ENCODE measurements around the gene ACP4.
A peak's percentile ranks its signal among the peaks of the same experiment; 100 is the strongest.

ACP4 gene

GRCh38 chr19:50822661-50823208 is 32.5 kb downstream of the ACP4 start:
- Mint-ChIP-seq H3K4me1 (peaks cover 13% of the 10 kb centered on the region), H3K27me3 (peaks cover 80% of the 10 kb centered on the region), H3K4me3 (no peak overlapping the region), H3K27ac (ENCODE audit: low read depth) (no peak overlapping the region), H3K36me3 (ENCODE audit: insufficient read depth) (no peaks in the 10 kb centered on the region), H3K9me3 (no peaks in the 10 kb centered on the region)
- no peak for DNase-seq (ENCODE audit: low spot score in 2 of 2)
- no peak for ATAC-seq (replicated peaks; ENCODE audit: extremely low read depth, poor library complexity, severe bottlenecking)

- ATAC-seq (replicated peaks; ENCODE audit: extremely low read depth, poor library complexity, severe bottlenecking) = no peak
- no peak within 1 kb of the TSS for H3K4me3 Mint-ChIP-seq
- H3K27me3 Mint-ChIP-seq = peaks cover 77% of the 10 kb centered on the region
- H3K36me3 Mint-ChIP-seq (ENCODE audit: insufficient read depth) = no peaks in the 10 kb centered on the region
- H3K27ac Mint-ChIP-seq (ENCODE audit: low read depth) = no peak within 1 kb of the TSS
- DNase-seq (ENCODE audit: low spot score in 2 of 2) = no peak
- H3K4me1 Mint-ChIP-seq = peaks cover 12% of the 10 kb centered on the region
- no peaks in the 10 kb centered on the region for H3K9me3 Mint-ChIP-seq
Measured at GRCh38 chr19:50823389-50824042, 33.3 kb downstream of the ACP4 start, which contains the start of gene KLK1. Gene KLK1 (minus strand): TSS chr19:50823787. CDS start chr19:50823748, 39 bp downstream.

- Mint-ChIP-seq H3K4me3 (no peak overlapping the region), H3K27me3 (peaks cover 57% of the 10 kb centered on the region), H3K9me3 (no peaks in the 10 kb centered on the region), H3K4me1 (no peaks in the 10 kb centered on the region), H3K27ac (ENCODE audit: low read depth) (no peak overlapping the region), H3K36me3 (ENCODE audit: insufficient read depth) (no peaks in the 10 kb centered on the region)
- no peak for ATAC-seq (replicated peaks; ENCODE audit: extremely low read depth, poor library complexity, severe bottlenecking)
- no peak for DNase-seq (ENCODE audit: low spot score in 2 of 2)
Measured at GRCh38 chr19:50826492-50827240, 36.5 kb downstream of the ACP4 start.

- peaks cover 57% of the 10 kb centered on the region for H3K27me3 Mint-ChIP-seq
- no peaks in the 10 kb centered on the region for H3K36me3 Mint-ChIP-seq (ENCODE audit: insufficient read depth)
- no peaks in the 10 kb centered on the region for H3K9me3 Mint-ChIP-seq
- H3K4me1 Mint-ChIP-seq = no peaks in the 10 kb centered on the region
- H3K4me3 Mint-ChIP-seq = no peak overlapping the region
- no peak overlapping the region for H3K27ac Mint-ChIP-seq (ENCODE audit: low read depth)
- ATAC-seq (replicated peaks; ENCODE audit: extremely low read depth, poor library complexity, severe bottlenecking) (no peak), DNase-seq (ENCODE audit: low spot score in 2 of 2) (no peak)
Measured at GRCh38 chr19:50827476-50827875, 37.3 kb downstream of the ACP4 start.

GRCh38 chr19:50829801-50830200 is 39.6 kb downstream of the ACP4 start:
- Mint-ChIP-seq H3K27ac (ENCODE audit: low read depth) (no peak overlapping the region), H3K4me1 (no peaks in the 10 kb centered on the region), H3K27me3 (peaks cover 63% of the 10 kb centered on the region), H3K4me3 (no peak overlapping the region), H3K9me3 (no peaks in the 10 kb centered on the region), H3K36me3 (ENCODE audit: insufficient read depth) (no peaks in the 10 kb centered on the region)
- DNase-seq (ENCODE audit: low spot score in 2 of 2) (no peak), ATAC-seq (replicated peaks; ENCODE audit: extremely low read depth, poor library complexity, severe bottlenecking) (no peak)

- no peak for ATAC-seq (replicated peaks; ENCODE audit: extremely low read depth, poor library complexity, severe bottlenecking)
- H3K36me3 Mint-ChIP-seq (ENCODE audit: insufficient read depth) = no peaks in the 10 kb centered on the region
- no peak for DNase-seq (ENCODE audit: low spot score in 2 of 2)
- peaks cover 70% of the 10 kb centered on the region for H3K27me3 Mint-ChIP-seq
- H3K4me1 Mint-ChIP-seq = peaks cover 5% of the 10 kb centered on the region
- H3K27ac Mint-ChIP-seq (ENCODE audit: low read depth) = no peak overlapping the region
- no peak overlapping the region for H3K4me3 Mint-ChIP-seq
- H3K9me3 Mint-ChIP-seq = no peaks in the 10 kb centered on the region
Measured at GRCh38 chr19:50830266-50831025, 40.2 kb downstream of the ACP4 start.

- H3K27me3 Mint-ChIP-seq = peaks cover 71% of the 10 kb centered on the region
- no peak for ATAC-seq (replicated peaks; ENCODE audit: extremely low read depth, poor library complexity, severe bottlenecking)
- H3K36me3 Mint-ChIP-seq (ENCODE audit: insufficient read depth) = peaks cover 2% of the 10 kb centered on the region
- DNase-seq (ENCODE audit: low spot score in 2 of 2) = no peak
- H3K9me3 Mint-ChIP-seq = no peaks in the 10 kb centered on the region
- H3K4me3 Mint-ChIP-seq = no peak overlapping the region
- H3K27ac Mint-ChIP-seq (ENCODE audit: low read depth) = no peak overlapping the region
- H3K4me1 Mint-ChIP-seq = peaks cover 9% of the 10 kb centered on the region
Measured at GRCh38 chr19:50831026-50831396, 40.8 kb downstream of the ACP4 start.

GRCh38 chr19:50832666-50833065 is 42.5 kb downstream of the ACP4 start:
- ATAC-seq (replicated peaks; ENCODE audit: extremely low read depth, poor library complexity, severe bottlenecking) = no peak
- DNase-seq (ENCODE audit: low spot score in 2 of 2) = no peak
- Mint-ChIP-seq H3K27me3 (peaks cover 71% of the 10 kb centered on the region), H3K4me1 (peaks cover 18% of the 10 kb centered on the region), H3K4me3 (no peak overlapping the region), H3K36me3 (ENCODE audit: insufficient read depth) (peaks cover 2% of the 10 kb centered on the region), H3K27ac (ENCODE audit: low read depth) (no peak overlapping the region), H3K9me3 (no peaks in the 10 kb centered on the region)

- Mint-ChIP-seq H3K27ac (ENCODE audit: low read depth) (no peak within 1 kb of the TSS), H3K4me3 (no peak within 1 kb of the TSS), H3K4me1 (peaks cover 18% of the 10 kb centered on the region), H3K9me3 (no peaks in the 10 kb centered on the region), H3K27me3 (peaks cover 71% of the 10 kb centered on the region), H3K36me3 (ENCODE audit: insufficient read depth) (peaks cover 2% of the 10 kb centered on the region)
- no peak for DNase-seq (ENCODE audit: low spot score in 2 of 2)
- ATAC-seq (replicated peaks; ENCODE audit: extremely low read depth, poor library complexity, severe bottlenecking) = no peak
Measured at GRCh38 chr19:50833117-50833801, 43.0 kb downstream of the ACP4 start, which contains the start of gene KLK15. Gene KLK15 (minus strand): TSS chr19:50833574. CDS start chr19:50831492, 2,082 bp downstream.

- no peak overlapping the region for H3K27ac Mint-ChIP-seq (ENCODE audit: low read depth)
- peaks cover 2% of the 10 kb centered on the region for H3K36me3 Mint-ChIP-seq (ENCODE audit: insufficient read depth)
Measured at GRCh38 chr19:50833802-50834167, 43.6 kb downstream of the ACP4 start.

GRCh38 chr19:50835103-50835784 is 45.0 kb downstream of the ACP4 start:
- no peak for DNase-seq (ENCODE audit: low spot score in 2 of 2)
- Mint-ChIP-seq H3K27me3 (peaks cover 74% of the 10 kb centered on the region), H3K9me3 (no peaks in the 10 kb centered on the region), H3K4me1 (peaks cover 18% of the 10 kb centered on the region), H3K27ac (ENCODE audit: low read depth) (no peak overlapping the region), H3K4me3 (peak overlapping the region; percentile 79), H3K36me3 (ENCODE audit: insufficient read depth) (peaks cover 2% of the 10 kb centered on the region)
- ATAC-seq (replicated peaks; ENCODE audit: extremely low read depth, poor library complexity, severe bottlenecking) = no peak

More at GRCh38 chr19:50833802-50834167, 43.6 kb downstream of the ACP4 start:
- ATAC-seq (replicated peaks; ENCODE audit: extremely low read depth, poor library complexity, severe bottlenecking) (no peak), DNase-seq (ENCODE audit: low spot score in 2 of 2) (no peak)
- Mint-ChIP-seq H3K4me3 (no peak overlapping the region), H3K9me3 (no peaks in the 10 kb centered on the region), H3K4me1 (peaks cover 18% of the 10 kb centered on the region), H3K27me3 (peaks cover 74% of the 10 kb centered on the region)
